ENCODE results near the gene LMAN1L. TPM values are rescaled to one million over a fixed set of nuclear protein-coding genes. Genes with fewer than 3 reads are reported as not detected.

Gene LMAN1L
- total RNA-seq, 1 experiment from 2014 or later = not detected

- H3K79me1 ChIP-seq (ENCODE audit: insufficient read depth, low read depth, low read length, poor library complexity, severe bottlenecking) = no peaks in the 10 kb centered on the region
- no peak overlapping the region for H3K27ac ChIP-seq (ENCODE audit: insufficient read length, low read depth, low read length)
- no peak overlapping the region for H3K23ac ChIP-seq (ENCODE audit: insufficient read length, low read depth, low read length)
- no peak for DNase-seq
- H3K27me3 ChIP-seq (ENCODE audit: insufficient read depth, low read length) = no peaks in the 10 kb centered on the region
- Mint-ChIP-seq H3K4me3 (peak overlapping the region; percentile 30 to 90), H3K36me3 (ENCODE audit: insufficient read depth in 1 of 3, low read depth in 3 of 3) (peaks cover 7 to 37% (median 37%) of the 10 kb centered on the region in 3 experiments), H3K4me1 (peaks cover 20 to 35% of the 10 kb centered on the region in 2 experiments), H3K9me3 (no peaks in the 10 kb centered on the region), H3K27me3 (ENCODE audit: low read depth) (no peaks in the 10 kb centered on the region), H3K27ac (peak overlapping the region in 1 of 3 experiments; percentile 7; a peak in 2 of 7 replicates)
- no peak overlapping the region for H3K4me2 ChIP-seq (ENCODE audit: insufficient read depth, insufficient read length, low read length)
- no peak overlapping the region for H3K18ac ChIP-seq (ENCODE audit: insufficient read length, low read depth, low read length)
- no peak overlapping the region for H2BK20ac ChIP-seq (ENCODE audit: low read depth, low read length, poor library complexity, severe bottlenecking)
- H3T11ph ChIP-seq (ENCODE audit: low read length) = no peak overlapping the region
- H3K23me2 ChIP-seq (ENCODE audit: insufficient read length, low read depth, low read length, poor library complexity, severe bottlenecking) = peaks cover 6% of the 10 kb centered on the region
- H3K9me3 ChIP-seq (ENCODE audit: control insufficient read depth, low read depth, low read length) = no peaks in the 10 kb centered on the region
- H3K56ac ChIP-seq (ENCODE audit: insufficient read length, low read depth, low read length) = no peak overlapping the region
- H2BK15ac ChIP-seq (ENCODE audit: low read depth, low read length) = no peak overlapping the region
- no peaks in the 10 kb centered on the region; the same call in 1 of the 2 replicates for H3K4me1 ChIP-seq (ENCODE audit: insufficient read depth, low read length)
- no peak overlapping the region for H2BK120ac ChIP-seq (ENCODE audit: low read depth, low read length, poor library complexity, severe bottlenecking)
- WGBS (ENCODE audit: extremely low coverage, insufficient read length, low lambda C conversion rate) = no CpG with 5 or more reads among the region's 9 CpGs
- H3K4ac ChIP-seq (ENCODE audit: low read depth, low read length) = no peak overlapping the region
- no peak overlapping the region for H2AFZ ChIP-seq (ENCODE audit: low read length)
- H3K14ac ChIP-seq (ENCODE audit: insufficient read depth, low read length) = no peak overlapping the region
- H2BK12ac ChIP-seq (ENCODE audit: insufficient read length, low read depth, low read length) = no peak overlapping the region
- H3K9ac ChIP-seq (ENCODE audit: extremely low read depth, insufficient read length, low read length) = no peak overlapping the region
- no peak overlapping the region for H2AK5ac ChIP-seq (ENCODE audit: insufficient read length, low read length)
- TF ChIP-seq CTCF (conservative IDR thresholded peaks at IDR 0.05) = no peak
- H4K91ac ChIP-seq (ENCODE audit: insufficient read length, low read depth, low read length) = no peak overlapping the region
- no peak overlapping the region for H4K8ac ChIP-seq (replicated peaks; ENCODE audit: insufficient read length, low read depth, low read length)
- no peak overlapping the region for H4K5ac ChIP-seq (ENCODE audit: insufficient read length, low read depth, low read length)
- no peak overlapping the region for H2BK5ac ChIP-seq (ENCODE audit: insufficient read length, low read length)
- no peaks in the 10 kb centered on the region for H3K79me2 ChIP-seq (ENCODE audit: insufficient read depth, low read length)
- H4K20me1 ChIP-seq (ENCODE audit: control insufficient read depth, insufficient read depth, insufficient read length) = peaks cover 3% of the 10 kb centered on the region
Observed at GRCh38 chr15:74840851-74841775, 28.5 kb downstream of the LMAN1L start.

All from H9 (cell line).